Neuron (in vitro differentiated cells): ENCODE results near the gene CAV2.

Experiments used
- H2AFZ ChIP-seq: one replicate; pipeline ENCODE4 v1.6.1; 2013; ENCODE audit warnings: low read depth, mild to moderate bottlenecking, inconsistent platforms, low read length, moderate library complexity
- H3K27me3 ChIP-seq: one replicate; pipeline ENCODE4 v1.6.1; 2013; ENCODE audit warnings: low read length; ENCODE audit not compliant: insufficient read depth
- H3K36me3 ChIP-seq: one replicate; pipeline ENCODE4 v1.6.1; 2013; ENCODE audit warnings: low read length; ENCODE audit not compliant: insufficient read depth
- H3K4me1 ChIP-seq: one replicate; pipeline ENCODE4 v1.6.1; 2013; ENCODE audit warnings: low read length; ENCODE audit not compliant: insufficient read depth
- H3K4me3 ChIP-seq: 2 replicates; pipeline ENCODE4 v1.5.1; 2013; ENCODE audit warnings: mild to moderate bottlenecking, low read length, moderate library complexity
- H3K9me3 ChIP-seq: one replicate; pipeline ENCODE4 v1.6.1; 2013; ENCODE audit warnings: low read length

CAV2 gene

GRCh38 chr7:116499168-116500077 is at the start of gene CAV2:
Gene CAV2 (plus strand): TSS chr7:116499738. CDS start chr7:116499782, 44 bp downstream.
- peak within 1 kb of the TSS; percentile 75 for H2AFZ ChIP-seq
- no peaks in the 10 kb centered on the region for H3K9me3 ChIP-seq
- H3K36me3 ChIP-seq: no peaks in the 10 kb centered on the region
- H3K4me1 ChIP-seq: no peaks in the 10 kb centered on the region
- peak within 1 kb of the TSS; percentile 48 for H3K4me3 ChIP-seq
- H3K27me3 ChIP-seq: no peaks in the 10 kb centered on the region

GRCh38 chr7:116449950-116450349 is 49.6 kb upstream of the CAV2 start:
- H3K4me1 ChIP-seq: peaks cover 3% of the 10 kb centered on the region
- H2AFZ ChIP-seq: no peak overlapping the region
- no peak overlapping the region for H3K4me3 ChIP-seq

GRCh38 chr7:116451957-116452729 is 47.4 kb upstream of the CAV2 start:
- H2AFZ ChIP-seq: no peak overlapping the region
- H3K36me3 ChIP-seq: no peaks in the 10 kb centered on the region
- peaks cover 3% of the 10 kb centered on the region for H3K4me1 ChIP-seq
- H3K4me3 ChIP-seq: no peak overlapping the region
- no peaks in the 10 kb centered on the region for H3K9me3 ChIP-seq
- no peaks in the 10 kb centered on the region for H3K27me3 ChIP-seq

More at GRCh38 chr7:116449950-116450349, 49.6 kb upstream of the CAV2 start:
- Histone ChIP-seq H3K36me3 (no peaks in the 10 kb centered on the region), H3K27me3 (no peaks in the 10 kb centered on the region), H3K9me3 (no peaks in the 10 kb centered on the region)

- Histone ChIP-seq H3K36me3 (no peaks in the 10 kb centered on the region), H3K4me1 (no peaks in the 10 kb centered on the region), H3K4me3 (no peak overlapping the region), H3K9me3 (no peaks in the 10 kb centered on the region), H3K27me3 (no peaks in the 10 kb centered on the region), H2AFZ (no peak overlapping the region)
Observed at GRCh38 chr7:116454377-116454776, 45.2 kb upstream of the CAV2 start.

GRCh38 chr7:116455009-116455408 is 44.5 kb upstream of the CAV2 start:
- H3K36me3 ChIP-seq: no peaks in the 10 kb centered on the region
- no peak overlapping the region for H3K4me3 ChIP-seq
- H3K9me3 ChIP-seq: no peaks in the 10 kb centered on the region
- H3K27me3 ChIP-seq: no peaks in the 10 kb centered on the region
- H2AFZ ChIP-seq: no peak overlapping the region
- no peaks in the 10 kb centered on the region for H3K4me1 ChIP-seq

GRCh38 chr7:116455499-116455898 is 44.0 kb upstream of the CAV2 start:
- no peak overlapping the region for H2AFZ ChIP-seq
- no peaks in the 10 kb centered on the region for H3K27me3 ChIP-seq
- no peak overlapping the region for H3K4me3 ChIP-seq
- H3K36me3 ChIP-seq: no peaks in the 10 kb centered on the region
- no peaks in the 10 kb centered on the region for H3K9me3 ChIP-seq
- no peaks in the 10 kb centered on the region for H3K4me1 ChIP-seq

GRCh38 chr7:116461500-116461899 is 38.0 kb upstream of the CAV2 start:
- Histone ChIP-seq H2AFZ (no peak overlapping the region), H3K36me3 (no peaks in the 10 kb centered on the region), H3K9me3 (no peaks in the 10 kb centered on the region), H3K27me3 (no peaks in the 10 kb centered on the region), H3K4me3 (no peak overlapping the region), H3K4me1 (no peaks in the 10 kb centered on the region)

GRCh38 chr7:116463956-116464355 is 35.6 kb upstream of the CAV2 start:
- no peaks in the 10 kb centered on the region for H3K4me1 ChIP-seq
- no peak overlapping the region for H2AFZ ChIP-seq
- no peaks in the 10 kb centered on the region for H3K9me3 ChIP-seq
- no peaks in the 10 kb centered on the region for H3K27me3 ChIP-seq
- H3K4me3 ChIP-seq: no peak overlapping the region
- H3K36me3 ChIP-seq: no peaks in the 10 kb centered on the region

- Histone ChIP-seq H3K9me3 (no peaks in the 10 kb centered on the region), H3K4me3 (no peak overlapping the region), H3K36me3 (no peaks in the 10 kb centered on the region), H2AFZ (no peak overlapping the region), H3K4me1 (no peaks in the 10 kb centered on the region), H3K27me3 (no peaks in the 10 kb centered on the region)
Observed at GRCh38 chr7:116464375-116464774, 35.2 kb upstream of the CAV2 start.

- Histone ChIP-seq H3K9me3 (no peaks in the 10 kb centered on the region), H3K36me3 (no peaks in the 10 kb centered on the region), H3K4me3 (no peak overlapping the region), H2AFZ (no peak overlapping the region), H3K4me1 (no peaks in the 10 kb centered on the region), H3K27me3 (no peaks in the 10 kb centered on the region)
Observed at GRCh38 chr7:116465125-116465524, 34.4 kb upstream of the CAV2 start.

GRCh38 chr7:116468534-116468933 is 31.0 kb upstream of the CAV2 start:
- no peaks in the 10 kb centered on the region for H3K9me3 ChIP-seq
- H3K27me3 ChIP-seq: no peaks in the 10 kb centered on the region
- H3K4me1 ChIP-seq: no peaks in the 10 kb centered on the region
- no peak overlapping the region for H2AFZ ChIP-seq
- H3K36me3 ChIP-seq: no peaks in the 10 kb centered on the region
- no peak overlapping the region for H3K4me3 ChIP-seq

- Histone ChIP-seq H3K27me3 (no peaks in the 10 kb centered on the region), H3K36me3 (no peaks in the 10 kb centered on the region), H2AFZ (no peak overlapping the region), H3K9me3 (no peaks in the 10 kb centered on the region), H3K4me1 (no peaks in the 10 kb centered on the region), H3K4me3 (no peak overlapping the region)
Observed at GRCh38 chr7:116477625-116478024, 21.9 kb upstream of the CAV2 start.

GRCh38 chr7:116478834-116479233 is 20.7 kb upstream of the CAV2 start:
- H3K4me1 ChIP-seq: no peaks in the 10 kb centered on the region
- no peak overlapping the region for H2AFZ ChIP-seq
- no peak overlapping the region for H3K4me3 ChIP-seq
- no peaks in the 10 kb centered on the region for H3K27me3 ChIP-seq
- no peaks in the 10 kb centered on the region for H3K36me3 ChIP-seq
- no peaks in the 10 kb centered on the region for H3K9me3 ChIP-seq
